Right forelimb (tissue), 1 donor: Measurements from ENCODE around the gene PTPRF.

Experiments used
- DNase-seq: peaks from one replicate; pipeline ENCODE4 v3.0.0-alpha.2; 2018

Gene PTPRF

GRCh38 chr1:43556782-43557181 is 26.1 kb downstream of the PTPRF start:
- no peak for DNase-seq

- DNase-seq: no peak
Observed at GRCh38 chr1:43557744-43558245, 27.1 kb downstream of the PTPRF start.

GRCh38 chr1:43558346-43558841 is 27.7 kb downstream of the PTPRF start:
- peak; percentile 66 for DNase-seq

- no peak for DNase-seq
Observed at GRCh38 chr1:43559714-43560113, 29.0 kb downstream of the PTPRF start.

- no peak for DNase-seq
Observed at GRCh38 chr1:43560286-43560685, 29.6 kb downstream of the PTPRF start.

- peak; percentile 74 for DNase-seq
Observed at GRCh38 chr1:43563876-43564539, 33.3 kb downstream of the PTPRF start.

- DNase-seq: no peak
Observed at GRCh38 chr1:43564551-43565348, 34.1 kb downstream of the PTPRF start.

- peak; percentile 86 for DNase-seq
Observed at GRCh38 chr1:43565600-43566360, 35.1 kb downstream of the PTPRF start.

- no peak for DNase-seq
Observed at GRCh38 chr1:43566382-43567044, 35.8 kb downstream of the PTPRF start.

GRCh38 chr1:43569175-43569574 is 38.5 kb downstream of the PTPRF start:
- DNase-seq: no peak

- no peak for DNase-seq
Observed at GRCh38 chr1:43570277-43570676, 39.6 kb downstream of the PTPRF start.

GRCh38 chr1:43570715-43571114 is 40.0 kb downstream of the PTPRF start:
- no peak for DNase-seq

- no peak for DNase-seq
Observed at GRCh38 chr1:43572084-43572483, 41.4 kb downstream of the PTPRF start.

GRCh38 chr1:43572538-43572937 is 41.9 kb downstream of the PTPRF start:
- no peak for DNase-seq

- DNase-seq: no peak
Observed at GRCh38 chr1:43573066-43573800, 42.5 kb downstream of the PTPRF start.

- DNase-seq: no peak
Observed at GRCh38 chr1:43576521-43576920, 45.8 kb downstream of the PTPRF start.

GRCh38 chr1:43577655-43578542 is 47.2 kb downstream of the PTPRF start:
- no peak for DNase-seq

GRCh38 chr1:43580039-43580438 is 49.4 kb downstream of the PTPRF start:
- DNase-seq: no peak

GRCh38 chr1:43582162-43582566 is 51.5 kb downstream of the PTPRF start:
- DNase-seq: no peak

- DNase-seq: no peak
Observed at GRCh38 chr1:43583058-43583457, 52.4 kb downstream of the PTPRF start.

GRCh38 chr1:43584204-43584603 is 53.5 kb downstream of the PTPRF start:
- no peak for DNase-seq
